Middle frontal gyrus (tissue), 1 donor: ENCODE results near the gene TFCP2.

Source experiments
- DNase-seq: peaks from one replicate; pipeline ENCODE4 v3.0.0-alpha.2; 2015; ENCODE audit warnings: low spot score; ENCODE audit errors: extremely low spot score

Gene TFCP2

DNA sequence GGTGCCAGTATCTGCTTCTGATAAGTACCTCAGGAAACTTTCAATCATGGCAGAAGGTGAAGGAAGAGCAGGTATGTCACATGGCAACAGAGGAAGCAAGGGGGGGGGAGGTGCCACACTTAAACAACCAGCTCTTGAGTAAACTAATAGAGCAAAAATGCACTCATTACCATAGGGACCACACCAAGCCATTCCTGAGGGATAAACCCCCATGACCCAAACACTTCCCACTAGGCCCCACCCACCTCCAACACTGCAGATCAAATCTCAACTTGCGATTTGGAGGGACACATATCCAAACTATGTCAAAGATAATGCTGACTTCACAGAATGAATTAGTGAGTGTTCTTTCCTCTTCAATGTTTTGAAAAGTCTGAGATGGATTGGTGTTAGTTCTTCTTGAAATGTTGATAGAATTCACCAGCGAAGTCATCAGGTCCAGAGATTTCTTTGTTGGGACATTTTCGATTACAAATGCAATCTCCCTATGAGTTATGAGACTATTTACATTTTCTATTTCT lies 16.6 kb downstream of the TFCP2 start:
- no peak for DNase-seq

DNA sequence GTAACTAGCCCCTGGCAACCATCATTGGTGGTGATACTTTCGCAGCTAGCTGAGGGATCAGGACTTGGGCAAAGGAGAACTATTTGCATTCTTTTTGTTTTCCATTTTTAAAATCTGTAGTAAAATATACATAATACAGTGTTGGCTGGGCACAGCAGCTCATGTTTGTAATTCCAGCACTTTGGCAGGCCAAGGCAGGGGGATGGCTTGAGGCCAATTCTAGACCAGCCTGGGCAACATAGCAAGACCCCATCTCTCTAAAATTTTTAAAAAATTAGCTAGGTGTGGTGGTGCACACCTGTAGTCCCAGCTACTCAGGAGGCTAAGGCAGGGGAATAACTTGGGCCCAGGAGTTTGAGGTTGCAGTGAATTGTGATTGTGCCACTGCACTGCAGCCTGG lies 20.0 kb downstream of the TFCP2 start:
- DNase-seq: no peak

DNA sequence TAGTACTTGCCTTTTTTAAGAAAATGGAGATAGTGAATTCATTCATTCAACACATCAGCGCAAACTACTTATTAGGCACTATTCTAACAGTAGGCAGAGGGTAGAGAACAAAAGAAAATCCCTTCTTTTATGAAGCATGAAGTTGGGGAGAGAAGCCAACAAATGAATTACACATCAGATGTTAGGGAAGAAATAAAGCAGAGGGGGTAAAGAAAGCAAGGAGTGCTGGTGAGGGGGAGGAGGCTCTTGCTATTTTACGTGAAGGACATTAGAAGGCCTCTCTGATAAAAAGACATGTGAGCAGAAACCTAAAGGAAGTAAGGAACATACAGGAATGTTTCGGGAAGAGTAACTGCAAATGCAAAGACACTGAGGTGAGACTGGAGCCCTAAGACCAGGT lies 22.2 kb downstream of the TFCP2 start:
- DNase-seq: no peak

DNA sequence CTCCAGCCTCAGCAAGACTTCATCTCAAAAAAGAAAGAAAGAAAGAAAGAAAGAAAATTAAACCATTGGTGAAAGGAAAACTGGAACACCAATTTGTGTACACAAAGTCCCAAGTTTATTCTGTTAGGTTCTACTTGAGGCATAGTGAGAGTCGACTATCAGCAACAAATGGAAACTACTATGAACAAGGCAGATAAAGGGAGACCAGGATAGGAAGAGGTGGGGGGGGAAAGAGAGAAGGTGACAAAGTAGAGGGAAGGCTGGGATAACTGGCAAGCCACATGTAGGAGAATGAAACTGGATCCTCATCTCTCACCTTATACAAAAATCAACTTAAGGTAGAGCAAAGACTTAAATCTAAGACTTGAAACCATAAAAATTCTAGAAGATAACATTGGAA lies 25.6 kb downstream of the TFCP2 start:
- DNase-seq: no peak

DNA sequence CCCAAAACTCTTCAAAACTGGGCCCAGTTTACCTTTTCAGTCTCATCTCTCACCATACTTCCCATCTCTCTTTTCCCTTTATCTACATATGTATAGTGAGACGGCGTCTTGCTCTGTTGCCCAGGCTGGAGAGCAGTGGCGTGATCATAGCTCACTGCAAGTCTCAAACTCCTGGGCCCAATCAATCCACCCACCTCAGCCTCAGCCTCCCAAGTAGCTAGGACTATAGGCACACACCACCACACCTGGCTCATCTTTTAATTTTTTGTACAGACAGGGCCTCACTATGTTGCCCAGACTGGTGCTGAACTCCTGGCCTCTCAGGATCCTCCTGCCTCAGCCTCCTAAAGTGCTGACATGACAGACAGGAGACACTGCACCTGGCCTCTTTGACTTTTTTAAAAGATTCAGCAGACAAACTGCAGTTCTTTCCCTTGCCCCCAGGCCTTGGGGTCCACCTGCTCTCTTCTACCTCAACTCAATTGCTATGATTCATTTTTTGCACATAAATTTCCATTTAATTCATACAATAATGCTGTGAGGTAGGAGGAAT lies 33.6 kb downstream of the TFCP2 start:
- DNase-seq: no peak

GRCh38 chr12:51132693-51133092 lies 40.2 kb downstream of the TFCP2 start:
- DNase-seq: no peak

- DNase-seq: no peak
Observed at GRCh38 chr12:51131745-51132521, 41.0 kb downstream of the TFCP2 start.

GRCh38 chr12:51128919-51129318 lies 44.0 kb downstream of the TFCP2 start:
- no peak for DNase-seq

DNA sequence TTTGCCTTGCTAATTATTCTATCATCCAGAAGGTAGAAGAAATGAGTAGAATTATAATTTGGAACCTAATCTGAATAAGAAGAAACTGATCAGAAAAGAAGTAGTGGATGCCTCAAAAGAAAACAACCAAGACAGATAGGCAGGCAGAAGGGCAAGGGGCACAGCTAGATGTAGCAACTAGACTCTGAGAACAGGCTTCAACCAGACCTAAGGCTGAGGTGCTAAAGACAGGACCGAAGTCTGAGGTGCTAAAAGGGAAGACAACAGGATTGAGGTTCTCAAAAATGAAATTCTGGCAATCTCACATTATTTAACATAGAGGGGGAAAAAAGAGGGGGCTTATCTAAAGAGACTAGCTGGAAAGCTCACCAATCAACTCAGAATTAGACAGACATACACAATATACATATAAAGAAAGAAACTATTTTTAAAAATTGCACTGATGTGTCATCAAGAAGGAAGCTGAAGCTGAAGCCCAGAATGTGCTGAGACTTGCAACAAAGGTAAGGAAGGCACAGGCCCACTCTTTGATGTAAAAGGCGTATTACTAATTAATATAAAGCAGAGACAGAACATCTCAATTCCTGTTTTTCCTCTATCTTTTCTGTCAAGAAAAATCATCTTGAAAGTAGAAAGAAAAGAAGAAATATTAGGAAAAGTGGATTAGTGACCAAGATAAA lies 45.7 kb downstream of the TFCP2 start:
- DNase-seq: no peak

- no peak for DNase-seq
Observed at GRCh38 chr12:51126297-51126696, 46.6 kb downstream of the TFCP2 start.

DNA sequence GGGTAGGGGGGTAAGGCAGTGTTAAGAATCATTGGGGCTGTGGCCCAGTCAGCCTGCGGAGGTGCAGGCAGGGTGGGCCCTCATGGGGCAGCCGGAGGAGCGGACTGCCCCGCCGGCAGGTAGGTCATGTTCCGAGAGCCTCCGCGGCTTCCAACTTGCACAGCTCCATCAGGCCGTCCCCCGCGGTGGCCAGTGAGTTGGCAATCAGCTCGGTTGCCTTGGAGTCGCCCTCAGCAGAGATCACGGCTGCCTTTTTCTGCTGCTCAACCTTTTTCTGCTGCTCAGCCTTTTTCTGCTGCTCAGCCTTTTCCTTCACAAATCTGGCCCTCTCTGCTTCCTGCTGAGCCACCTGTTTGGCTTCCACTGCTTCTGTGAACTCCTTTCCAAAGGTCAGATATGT lies 48.4 kb downstream of the TFCP2 start:
- no peak for DNase-seq

DNA sequence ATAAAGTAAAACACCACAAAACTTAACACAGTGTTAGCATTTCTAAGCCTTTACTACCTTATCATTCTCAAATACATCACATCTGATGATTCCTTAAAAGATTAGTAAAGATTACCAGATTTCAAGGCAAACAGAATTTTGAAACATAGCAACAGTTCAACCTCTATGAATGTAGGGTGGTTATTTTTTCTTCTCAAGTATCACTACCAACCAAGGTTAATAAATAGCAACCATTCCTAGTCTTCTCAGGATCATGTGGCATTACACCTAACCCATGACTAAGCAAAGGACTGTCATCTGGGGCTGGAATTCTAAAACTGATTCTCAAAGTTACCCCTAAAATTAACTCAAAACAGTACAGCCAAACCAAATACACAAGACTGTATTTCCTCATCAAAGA lies 50.1 kb downstream of the TFCP2 start:
- no peak for DNase-seq

DNA sequence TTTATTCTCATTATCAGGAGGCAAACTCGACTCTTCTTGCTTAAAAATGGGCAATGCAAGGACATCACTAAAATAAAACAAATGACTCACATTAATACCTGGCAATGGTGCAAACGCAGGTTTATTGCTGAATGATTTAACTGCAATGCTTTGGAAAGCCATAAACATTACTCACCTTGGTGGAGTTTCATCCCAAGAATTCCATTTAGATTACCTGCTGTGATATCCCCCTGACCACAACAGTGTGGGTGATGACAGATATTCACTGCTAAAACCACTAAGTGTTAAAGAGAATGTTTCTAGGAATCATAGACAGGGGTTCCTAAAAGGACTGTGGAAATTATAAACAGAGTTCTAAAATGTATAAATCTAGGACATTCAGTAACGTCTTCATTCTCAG lies 54.2 kb downstream of the TFCP2 start:
- no peak for DNase-seq

DNA sequence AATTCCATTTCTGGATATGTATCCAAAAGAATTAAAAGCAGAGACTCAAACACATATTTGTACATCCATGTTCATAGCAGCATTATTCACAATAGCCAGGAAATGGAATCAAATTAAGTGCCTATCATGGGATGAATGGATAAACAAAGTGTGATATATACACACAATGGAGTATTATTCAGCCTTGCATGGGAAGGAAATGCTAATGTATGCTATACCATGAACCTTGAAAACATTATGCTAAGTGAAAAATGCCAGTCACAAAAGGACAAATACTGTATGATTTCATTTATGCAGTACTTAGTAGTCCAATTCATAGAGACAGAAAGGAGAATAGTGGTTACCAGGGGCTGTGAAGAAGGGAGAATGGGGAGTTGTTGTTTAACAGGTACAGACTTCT lies 57.4 kb downstream of the TFCP2 start:
- DNase-seq: no peak

DNA sequence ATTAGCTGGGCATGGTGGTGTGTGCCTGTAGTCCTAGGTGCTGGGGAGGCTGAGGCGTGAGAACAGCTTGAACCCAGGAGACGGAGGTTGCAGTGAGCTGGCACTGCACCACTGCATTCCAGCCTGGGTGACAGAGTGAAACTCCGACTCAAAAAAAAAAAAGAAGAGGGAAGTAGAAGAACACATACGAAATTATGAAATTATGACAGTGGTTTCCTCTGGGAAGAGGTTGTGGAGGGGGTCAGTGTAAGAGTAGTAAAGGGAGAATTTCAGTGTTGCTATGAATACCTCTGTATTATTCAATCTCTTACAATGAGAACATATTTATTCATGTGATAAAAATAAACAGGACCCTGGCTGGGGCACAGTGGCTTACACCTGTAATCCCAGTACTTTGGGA lies 64.8 kb downstream of the TFCP2 start:
- DNase-seq: no peak

DNA sequence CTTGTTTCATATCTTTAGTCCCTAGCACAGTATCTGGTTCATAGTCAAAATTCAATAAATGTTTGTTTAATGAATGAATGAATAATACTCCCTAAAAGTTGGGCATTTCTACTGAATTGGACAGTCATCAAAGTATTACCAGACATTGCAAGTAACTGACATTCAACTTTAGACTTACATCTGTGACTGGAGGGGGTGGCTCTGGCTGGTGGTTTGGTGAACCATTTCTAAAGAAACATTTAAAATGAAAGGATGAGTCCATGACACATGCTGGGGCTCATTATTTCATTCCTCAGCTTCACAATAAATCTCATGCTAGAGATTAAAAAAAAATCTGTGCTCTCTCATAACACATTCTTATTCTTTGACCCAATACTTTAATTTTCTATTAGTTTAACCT lies 69.0 kb downstream of the TFCP2 start:
- no peak for DNase-seq

GRCh38 chr12:51098611-51099010 lies 74.3 kb downstream of the TFCP2 start:
- DNase-seq: no peak

- no peak for DNase-seq
Observed at GRCh38 chr12:51090705-51091229, 82.2 kb downstream of the TFCP2 start.

- no peak for DNase-seq
Observed at GRCh38 chr12:51087818-51088217, 85.1 kb downstream of the TFCP2 start.

DNA sequence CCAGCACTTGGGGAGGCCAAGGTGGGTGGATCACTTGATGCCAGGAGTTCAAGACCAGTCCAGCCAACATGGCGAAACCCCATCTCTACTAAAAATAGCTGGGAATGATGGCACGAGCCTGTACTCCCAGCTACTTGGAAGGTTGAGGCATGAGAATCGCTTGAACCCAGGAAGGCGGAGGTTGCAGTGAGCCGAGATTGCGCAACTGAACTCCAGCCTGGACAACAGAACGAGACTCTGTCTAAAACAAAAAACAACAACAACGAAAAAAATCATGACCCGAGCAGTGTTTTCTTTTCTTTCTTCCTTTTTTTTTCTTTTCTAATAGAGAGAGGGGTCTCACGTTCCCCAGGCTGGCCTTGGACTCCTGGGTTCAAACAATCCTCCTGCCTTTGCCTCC lies 86.0 kb downstream of the TFCP2 start:
- no peak for DNase-seq

- DNase-seq: no peak
Observed at GRCh38 chr12:51085757-51086156, 87.2 kb downstream of the TFCP2 start.

- DNase-seq: peak; percentile 91
Observed at GRCh38 chr12:51083126-51083833, 89.7 kb downstream of the TFCP2 start, which contains the start of gene CSRNP2. Gene CSRNP2, minus strand, starts transcription at chr12:51083596. Its CDS starts 7,035 bp downstream, at chr12:51076561.
